ENCODE results near the gene AKT2.

The AKT2 gene

DNA sequence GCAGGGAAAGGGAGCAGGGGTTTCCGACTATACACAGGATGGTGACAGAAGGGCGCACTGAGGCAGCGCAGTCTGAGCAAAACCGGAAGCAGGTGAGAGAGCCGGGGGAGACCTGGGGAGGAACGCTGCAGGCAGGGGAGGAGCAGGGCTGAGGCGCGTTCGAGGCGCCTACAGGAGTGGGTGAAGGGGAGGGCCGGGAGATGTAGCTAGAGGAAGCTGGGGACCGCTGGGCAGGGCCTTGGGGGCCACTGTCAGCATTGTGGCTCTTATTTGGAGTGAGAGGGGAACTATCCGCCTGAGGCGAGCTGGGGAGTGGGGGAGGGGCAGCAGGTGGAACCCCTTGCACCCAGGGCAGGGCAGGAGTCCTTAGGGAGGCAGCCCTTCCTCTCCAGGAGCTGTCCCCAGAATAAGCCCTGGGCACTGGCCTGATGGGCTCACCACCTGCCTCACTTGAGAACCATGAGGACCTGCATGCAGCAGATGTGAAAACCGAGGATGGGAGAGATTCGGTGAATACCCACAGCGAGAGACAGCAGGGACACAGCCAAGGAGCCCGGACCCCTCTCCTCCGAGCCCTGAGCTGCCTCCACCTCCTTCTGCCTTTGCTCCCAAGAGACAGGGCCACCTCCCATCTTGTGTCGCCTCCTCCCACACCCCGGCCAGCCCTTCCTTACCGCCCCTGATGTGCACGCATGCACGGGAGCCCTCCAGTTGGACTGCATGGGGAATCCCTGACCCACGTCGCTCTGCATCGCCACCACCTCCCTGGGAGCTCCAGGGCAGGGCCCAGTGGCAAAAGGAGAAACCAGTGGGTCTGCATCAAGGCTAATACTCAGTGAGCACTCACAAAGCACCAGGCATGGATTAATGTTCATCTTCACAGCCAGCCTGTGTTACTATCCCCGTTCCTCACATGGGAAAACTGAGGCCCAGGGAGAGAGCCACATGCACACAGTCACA lies 10.3 kb downstream of the AKT2 start:
- no peaks in the 10 kb centered on the region for H3K9me3 Mint-ChIP-seq
- peaks cover 12% of the 10 kb centered on the region for H3K36me3 Mint-ChIP-seq (ENCODE audit: insufficient read depth)
- DNase-seq (peak in 1 of 3 experiments; percentile 10), ATAC-seq (replicated peaks) (peak; percentile 73)
- H3K27me3 Mint-ChIP-seq: no peaks in the 10 kb centered on the region
- peak overlapping the region; percentile 54 to 65 for H3K4me3 Mint-ChIP-seq
- peak overlapping the region; percentile 26 to 87 for H3K27ac Mint-ChIP-seq
- peaks cover 48 to 54% of the 10 kb centered on the region in 2 donors for H3K4me1 Mint-ChIP-seq (ENCODE audit: low read depth in 2 of 2)

DNA sequence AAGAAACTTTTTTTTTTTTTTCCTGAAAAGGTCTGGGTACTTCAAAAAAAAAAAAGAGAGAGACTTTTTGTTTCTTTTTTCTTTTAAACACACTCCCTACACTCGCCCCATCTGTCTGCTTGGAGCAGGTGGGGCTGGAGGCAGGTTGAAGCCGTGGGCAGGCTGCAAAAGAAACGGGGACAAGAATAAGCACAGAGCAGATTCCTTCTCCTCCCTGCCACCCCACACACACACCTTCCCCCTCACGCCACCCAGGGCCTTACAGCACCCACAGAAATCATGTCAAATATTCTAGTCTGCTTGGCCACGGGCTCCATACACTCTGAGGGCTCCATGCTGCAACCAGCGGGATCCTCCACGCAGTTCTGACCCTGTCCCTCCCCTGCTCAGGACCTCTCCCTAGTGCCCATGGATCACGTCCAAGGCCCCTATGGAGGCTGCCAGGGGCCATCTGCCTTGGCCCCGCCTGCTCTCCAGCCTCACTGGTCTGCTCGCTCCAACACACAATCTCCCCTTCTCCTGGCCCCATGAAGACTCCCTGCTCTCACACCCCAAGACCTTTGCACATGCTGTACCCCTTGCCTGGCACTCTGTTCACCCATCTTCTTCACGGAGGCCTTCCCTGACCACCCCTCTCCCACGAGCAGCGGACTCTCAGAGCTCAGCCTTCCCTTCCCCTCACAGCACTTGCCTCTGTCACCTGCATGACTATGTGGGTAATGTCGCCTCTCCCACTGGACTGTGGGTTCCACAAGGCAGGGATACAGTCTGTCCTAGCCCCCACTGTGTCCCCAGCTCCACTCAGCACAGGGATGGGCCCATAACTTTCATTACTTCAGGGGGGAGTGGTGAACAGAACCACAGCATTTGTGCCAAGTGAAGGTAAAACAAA lies 11.4 kb downstream of the AKT2 start:
- H3K4me1 Mint-ChIP-seq (ENCODE audit: low read depth in 2 of 2): peaks cover 47 to 53% of the 10 kb centered on the region in 2 donors
- no peaks in the 10 kb centered on the region for H3K9me3 Mint-ChIP-seq
- peak overlapping the region; percentile 26 to 87 for H3K27ac Mint-ChIP-seq
- peak overlapping the region; percentile 54 to 65 for H3K4me3 Mint-ChIP-seq
- H3K27me3 Mint-ChIP-seq: no peaks in the 10 kb centered on the region
- peaks cover 12% of the 10 kb centered on the region for H3K36me3 Mint-ChIP-seq (ENCODE audit: insufficient read depth)
- no peak for DNase-seq
- no peak for ATAC-seq (replicated peaks)

DNA sequence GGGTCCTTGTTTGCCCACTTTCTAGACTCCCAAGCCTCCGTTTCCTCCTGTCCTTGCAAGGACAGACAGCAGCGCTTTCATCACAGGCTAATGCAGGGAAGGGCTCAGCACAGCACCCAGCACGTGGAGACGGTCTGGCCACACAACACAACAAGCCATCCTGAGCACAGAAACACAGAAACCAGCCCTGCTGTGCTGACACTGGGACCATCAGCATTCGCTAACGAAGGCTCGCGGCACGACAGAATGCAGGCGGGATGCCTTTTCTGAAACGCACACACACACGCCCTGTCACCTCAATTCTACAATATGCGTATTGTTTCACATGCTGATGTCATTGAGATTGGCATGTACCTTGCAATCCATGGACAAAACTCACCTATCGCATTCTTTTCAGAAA lies 12.9 kb downstream of the AKT2 start:
- Mint-ChIP-seq H3K4me1 (ENCODE audit: low read depth in 2 of 2) (peaks cover 43 to 47% of the 10 kb centered on the region in 2 donors), H3K36me3 (ENCODE audit: insufficient read depth) (peaks cover 22% of the 10 kb centered on the region), H3K4me3 (no peak overlapping the region), H3K27ac (peak overlapping the region in 1 of 2 donors; percentile 54), H3K9me3 (no peaks in the 10 kb centered on the region), H3K27me3 (no peaks in the 10 kb centered on the region)
- ATAC-seq (replicated peaks) (no peak), DNase-seq (no peak)

DNA sequence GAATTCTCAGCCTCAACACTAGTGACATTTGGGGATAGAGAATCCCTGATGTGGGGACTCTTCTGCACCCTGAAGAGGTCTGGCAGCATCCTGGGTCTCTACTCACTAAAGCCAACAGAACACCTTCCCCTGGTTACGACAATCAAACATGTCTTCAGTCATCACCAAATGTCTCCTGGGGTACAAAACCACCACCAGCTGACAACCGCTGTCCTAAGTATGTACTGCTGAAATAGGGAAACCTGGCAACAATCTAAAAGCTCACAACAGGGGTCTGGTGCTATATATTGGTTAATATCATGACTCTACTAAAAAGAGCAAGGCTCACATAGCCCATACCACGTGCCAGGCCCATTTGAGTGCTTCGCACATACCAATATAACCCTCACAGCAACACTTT lies 13.4 kb downstream of the AKT2 start:
- Mint-ChIP-seq H3K36me3 (ENCODE audit: insufficient read depth) (peaks cover 24% of the 10 kb centered on the region), H3K9me3 (no peaks in the 10 kb centered on the region), H3K27ac (no peak overlapping the region), H3K4me3 (no peak overlapping the region), H3K4me1 (ENCODE audit: low read depth in 2 of 2) (peaks cover 45% of the 10 kb centered on the region in 2 donors), H3K27me3 (no peaks in the 10 kb centered on the region)
- DNase-seq: no peak
- no peak for ATAC-seq (replicated peaks)

DNA sequence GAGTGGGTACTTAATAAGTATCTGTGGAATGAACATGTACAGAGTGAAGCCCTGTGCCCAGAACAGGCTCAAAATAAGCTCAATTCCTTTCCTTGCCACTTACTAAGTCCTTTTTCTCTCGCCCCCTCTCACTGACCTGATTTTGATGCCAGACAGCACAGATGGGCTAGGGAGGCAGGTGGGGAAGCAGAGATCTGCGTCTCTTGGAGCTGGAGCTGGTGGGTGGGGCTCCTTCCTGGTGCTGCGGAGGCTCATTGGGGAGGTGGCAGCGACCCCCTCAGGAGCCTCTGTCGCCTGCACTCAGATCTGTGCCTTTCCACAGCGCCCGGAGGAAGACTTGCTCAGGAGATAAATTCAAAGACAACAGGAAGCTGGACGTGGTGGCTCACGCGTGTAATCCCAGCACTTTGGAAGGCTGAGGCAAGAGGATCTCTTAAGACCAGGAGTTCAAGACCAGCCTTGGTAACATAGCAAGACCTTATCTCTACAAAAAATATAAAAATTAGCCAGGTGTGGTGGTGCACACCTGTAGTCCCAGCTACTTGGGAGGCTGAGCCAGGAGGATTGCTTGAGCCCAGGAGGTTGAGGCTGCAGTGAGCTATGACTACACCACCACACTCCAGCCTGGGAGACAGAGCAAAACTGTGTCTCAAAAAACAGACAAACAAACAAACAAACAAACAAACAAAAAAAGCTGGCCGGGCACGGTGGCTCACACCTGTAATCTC lies 14.6 kb downstream of the AKT2 start:
- H3K27ac Mint-ChIP-seq: peak overlapping the region; percentile 67 to 74
- ATAC-seq (replicated peaks): no peak
- peaks cover 31% of the 10 kb centered on the region for H3K36me3 Mint-ChIP-seq (ENCODE audit: insufficient read depth)
- H3K4me1 Mint-ChIP-seq (ENCODE audit: low read depth in 2 of 2): peaks cover 41 to 46% of the 10 kb centered on the region in 2 donors
- no peaks in the 10 kb centered on the region for H3K9me3 Mint-ChIP-seq
- H3K4me3 Mint-ChIP-seq: no peak overlapping the region
- H3K27me3 Mint-ChIP-seq: no peaks in the 10 kb centered on the region
- no peak for DNase-seq

DNA sequence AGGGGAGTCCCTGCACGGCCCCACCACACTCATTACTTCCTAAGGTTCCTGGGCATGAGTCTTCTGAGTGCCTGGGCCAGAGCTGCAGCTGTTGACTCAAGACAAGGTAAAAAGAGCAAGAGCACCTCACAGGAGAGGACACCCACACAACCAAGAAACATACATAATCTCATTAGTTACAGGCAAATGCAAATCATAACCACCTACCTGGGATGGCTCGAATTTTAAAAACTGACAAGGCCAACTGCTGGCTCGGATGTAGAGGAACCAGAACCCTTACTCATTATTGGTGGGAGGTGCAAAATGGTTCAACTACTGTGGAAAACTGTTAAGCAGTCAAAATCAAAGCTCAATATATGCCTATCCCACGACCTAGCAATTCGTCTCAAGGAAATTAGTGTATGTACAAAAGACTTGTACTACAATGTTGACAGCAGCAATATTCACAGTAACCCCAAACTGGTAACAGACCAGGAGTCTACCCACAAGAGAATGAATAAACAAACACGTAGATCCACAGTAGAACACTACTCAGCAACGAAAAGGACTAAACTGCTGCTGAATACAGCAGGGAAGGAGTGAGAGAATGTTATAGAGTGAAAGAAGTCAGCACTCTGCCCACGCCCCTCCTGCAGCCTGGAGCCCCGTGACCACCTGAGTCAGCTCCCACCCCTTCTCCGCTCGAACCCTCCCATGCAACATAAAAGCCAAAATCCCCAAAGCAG lies 15.8 kb downstream of the AKT2 start:
- DNase-seq (no peak), ATAC-seq (replicated peaks) (no peak)
- Mint-ChIP-seq H3K4me1 (ENCODE audit: low read depth in 2 of 2) (peaks cover 39 to 41% of the 10 kb centered on the region in 2 donors), H3K27me3 (no peaks in the 10 kb centered on the region), H3K36me3 (ENCODE audit: insufficient read depth) (peaks cover 34% of the 10 kb centered on the region), H3K9me3 (no peaks in the 10 kb centered on the region), H3K27ac (peak overlapping the region; percentile 67 to 74), H3K4me3 (no peak overlapping the region)

DNA sequence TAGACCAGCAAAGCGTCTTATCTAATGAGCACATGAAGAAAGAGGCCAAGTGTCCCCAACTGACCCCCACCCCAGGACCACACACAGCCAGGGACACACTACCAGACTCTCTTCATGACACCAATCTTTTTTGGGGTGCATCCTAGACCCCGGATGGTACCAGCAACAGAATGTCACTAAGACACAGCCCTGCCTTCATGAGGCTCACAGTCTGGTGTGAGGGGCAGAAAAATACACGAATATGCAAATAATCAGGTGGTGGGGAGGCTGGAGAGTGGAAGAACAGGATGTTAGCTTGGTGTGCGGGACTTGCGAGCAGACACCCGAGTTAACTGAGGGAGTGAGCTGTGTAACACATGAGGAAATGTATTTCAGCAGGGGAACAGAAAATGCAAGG lies 17.5 kb downstream of the AKT2 start:
- no peak overlapping the region for H3K4me3 Mint-ChIP-seq
- no peaks in the 10 kb centered on the region for H3K27me3 Mint-ChIP-seq
- H3K27ac Mint-ChIP-seq: peak overlapping the region; percentile 26 to 64
- no peak for DNase-seq
- H3K4me1 Mint-ChIP-seq (ENCODE audit: low read depth in 2 of 2): peaks cover 35 to 42% of the 10 kb centered on the region in 2 donors
- no peaks in the 10 kb centered on the region for H3K9me3 Mint-ChIP-seq
- H3K36me3 Mint-ChIP-seq (ENCODE audit: insufficient read depth): peaks cover 33% of the 10 kb centered on the region
- no peak for ATAC-seq (replicated peaks)

DNA sequence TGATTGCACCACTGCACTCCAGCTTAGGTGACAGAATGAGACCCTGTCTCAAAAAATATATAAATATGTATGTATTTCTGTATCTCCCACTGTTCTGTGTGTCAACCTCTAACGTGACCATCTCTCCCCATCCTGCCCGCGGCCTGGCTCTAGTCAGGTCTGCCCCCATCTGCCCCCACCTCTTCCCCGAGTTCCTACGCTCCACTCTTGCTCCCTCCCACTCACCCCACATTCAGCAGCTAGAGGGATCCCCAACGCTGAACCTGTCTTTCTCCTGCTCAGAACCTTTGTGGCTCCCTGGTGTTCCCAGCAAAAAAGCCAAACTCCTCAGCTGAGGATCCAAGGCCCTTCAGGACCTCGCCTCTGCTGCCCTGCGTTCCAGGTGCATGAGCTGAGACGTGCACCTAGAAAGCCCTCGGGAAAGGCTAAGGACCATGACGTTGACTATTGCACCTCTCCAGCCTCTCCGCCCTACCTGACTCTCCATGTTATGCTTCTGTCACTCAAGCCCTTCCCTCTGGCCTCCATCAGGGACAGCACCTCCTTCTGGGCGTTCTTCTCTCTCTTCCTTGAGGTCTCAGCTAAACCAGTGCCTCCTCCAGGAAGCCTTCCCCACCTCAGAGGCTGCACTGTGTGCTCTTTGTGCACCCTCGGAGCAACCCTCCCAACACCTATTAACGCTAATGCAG lies 18.1 kb downstream of the AKT2 start:
- Mint-ChIP-seq H3K36me3 (ENCODE audit: insufficient read depth) (peaks cover 35% of the 10 kb centered on the region), H3K4me3 (no peak overlapping the region), H3K27me3 (no peaks in the 10 kb centered on the region), H3K4me1 (ENCODE audit: low read depth in 2 of 2) (peaks cover 30 to 47% of the 10 kb centered on the region in 2 donors), H3K9me3 (no peaks in the 10 kb centered on the region), H3K27ac (peak overlapping the region; percentile 26 to 64)
- ATAC-seq (replicated peaks) (no peak), DNase-seq (no peak)

DNA sequence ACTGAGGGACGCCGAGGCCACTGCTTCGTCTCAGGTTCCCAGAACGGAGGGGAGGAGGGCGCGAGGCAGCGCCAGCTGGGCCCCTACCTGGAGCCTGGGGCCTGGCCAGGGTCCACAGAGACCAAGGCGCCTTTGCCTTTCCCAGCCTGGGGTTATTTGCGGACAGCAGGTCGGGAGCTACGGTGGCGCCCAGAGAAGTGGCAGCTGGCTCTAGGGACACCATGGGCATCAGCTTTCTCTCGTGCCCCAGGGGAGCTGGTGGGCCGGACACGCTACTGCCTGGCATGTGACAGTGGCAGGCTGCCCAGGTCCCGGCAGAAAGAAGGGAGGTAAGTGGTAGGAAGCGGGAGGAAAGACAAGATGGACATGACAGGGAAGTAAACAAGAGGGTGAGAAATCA lies 19.0 kb downstream of the AKT2 start:
- Mint-ChIP-seq H3K9me3 (no peaks in the 10 kb centered on the region), H3K4me3 (no peak overlapping the region), H3K27ac (peak overlapping the region; percentile 64 to 78), H3K4me1 (ENCODE audit: low read depth in 2 of 2) (peaks cover 26 to 54% of the 10 kb centered on the region in 2 donors), H3K36me3 (ENCODE audit: insufficient read depth) (peaks cover 41% of the 10 kb centered on the region), H3K27me3 (no peaks in the 10 kb centered on the region)
- DNase-seq (no peak), ATAC-seq (replicated peaks) (no peak)

DNA sequence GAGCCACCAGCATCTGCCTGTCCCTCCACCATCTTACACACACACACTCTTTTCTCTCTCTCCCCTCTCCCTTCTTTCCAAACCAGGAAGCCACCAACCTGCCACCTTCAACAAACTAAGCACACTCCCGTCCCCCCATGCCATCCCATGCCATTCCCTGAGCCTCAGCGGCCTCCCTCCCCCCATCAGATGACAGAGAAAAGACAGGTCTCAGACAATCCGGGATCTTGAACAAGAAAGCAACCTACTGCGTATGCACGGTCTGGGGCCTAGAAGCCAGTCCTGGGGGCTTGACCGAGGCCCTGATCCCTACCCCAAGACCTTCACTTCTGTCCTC lies 19.4 kb downstream of the AKT2 start:
- H3K4me3 Mint-ChIP-seq: no peak overlapping the region
- H3K27ac Mint-ChIP-seq: peak overlapping the region; percentile 64 to 78
- H3K9me3 Mint-ChIP-seq: no peaks in the 10 kb centered on the region
- ATAC-seq (replicated peaks) (no peak), DNase-seq (no peak)
- peaks cover 28 to 55% of the 10 kb centered on the region in 2 donors for H3K4me1 Mint-ChIP-seq (ENCODE audit: low read depth in 2 of 2)
- H3K36me3 Mint-ChIP-seq (ENCODE audit: insufficient read depth): peaks cover 42% of the 10 kb centered on the region
- H3K27me3 Mint-ChIP-seq: no peaks in the 10 kb centered on the region

DNA sequence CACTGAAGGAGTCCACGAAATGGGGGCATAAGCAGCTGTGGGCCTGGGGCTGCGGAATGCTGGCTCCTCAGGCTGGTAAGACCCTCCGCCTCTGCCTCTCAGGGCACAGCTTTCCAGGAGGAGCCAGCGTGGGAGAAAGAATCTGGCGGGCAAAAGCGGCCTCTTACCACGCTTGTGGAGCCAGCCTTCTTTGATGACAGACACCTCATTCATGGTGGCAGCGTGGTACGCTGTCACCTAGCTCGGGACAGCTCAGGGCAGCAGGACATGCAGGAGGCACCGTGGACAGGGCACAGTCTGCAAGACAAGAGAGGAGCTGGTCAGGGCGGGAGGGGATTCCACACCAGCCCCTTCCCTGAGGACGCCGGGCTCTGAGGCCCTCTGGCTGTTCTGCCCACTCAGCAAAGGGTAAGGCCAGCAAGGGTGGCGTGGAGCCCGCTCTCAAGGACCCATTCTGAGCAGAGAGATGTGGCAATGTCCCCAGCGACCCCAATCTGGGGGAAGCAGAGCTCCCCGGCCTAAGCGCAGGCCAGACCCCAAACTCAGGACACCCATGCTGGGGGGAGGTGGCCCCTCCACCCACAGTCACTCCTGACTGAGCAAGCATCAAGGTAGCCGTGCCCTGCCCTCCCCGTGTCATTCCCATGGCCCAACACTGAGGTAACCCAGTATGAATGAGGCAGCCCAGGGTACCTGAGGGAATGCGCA lies 19.9 kb downstream of the AKT2 start:
- Mint-ChIP-seq H3K27me3 (no peaks in the 10 kb centered on the region), H3K9me3 (no peaks in the 10 kb centered on the region), H3K27ac (peak overlapping the region; percentile 68 to 78), H3K4me1 (ENCODE audit: low read depth in 2 of 2) (peaks cover 26 to 51% of the 10 kb centered on the region in 2 donors), H3K4me3 (no peak overlapping the region), H3K36me3 (ENCODE audit: insufficient read depth) (peaks cover 45% of the 10 kb centered on the region)
- DNase-seq (no peak), ATAC-seq (replicated peaks) (no peak)
